Psoas muscle (tissue), 8 donors: ENCODE results near the gene UBE2N. TPM values are rescaled to one million over a fixed set of nuclear protein-coding genes. Genes with fewer than 3 reads are reported as not detected.
"Not testable (repeated sequence)": the region's sequence is repeated elsewhere in the genome, so short reads cannot be mapped to it uniquely, and the experiment has no call there.

ENCODE experiments used
- ATAC-seq, 4 donors: fragments of 200-7000 bp; cut with Tn5 transposase; one replicate each; pipeline ENCODE4 v1.9.1; 2020; ENCODE audit warnings: moderate library complexity in 3 of 4, mild to moderate bottlenecking in 2 of 4
- DNase-seq, 2 donors: peaks; one replicate each; pipeline ENCODE4 v3.0.0-alpha.2; 2020
- H3K27ac ChIP-seq: fragments of 200-600 bp; one replicate; pipeline ENCODE4 v1.8.0; 2022
- H3K27me3 ChIP-seq, 3 donors: fragments of 200-600 bp in 1 of 3; one replicate each; pipeline versions ENCODE4 v1.6.1 to v1.8.0; 2013 to 2022; ENCODE audit warnings: low read length in 2 of 3, mild to moderate bottlenecking in 2 of 3, moderate library complexity in 1 of 3; ENCODE audit not compliant: insufficient read depth in 3 of 3
- H3K36me3 ChIP-seq, 2 donors: fragments of 200-600 bp in 1 of 2; one replicate each; pipeline versions ENCODE4 v1.6.1 to v1.8.0; 2013 to 2022; ENCODE audit warnings: low read depth in 1 of 2, mild to moderate bottlenecking in 1 of 2, moderate library complexity in 1 of 2; ENCODE audit not compliant: insufficient read depth in 1 of 2
- H3K4me1 ChIP-seq: fragments of 200-600 bp; one replicate; pipeline ENCODE4 v1.8.0; 2022
- H3K4me3 ChIP-seq: fragments of 200-600 bp; one replicate; pipeline ENCODE4 v1.8.0; 2022; ENCODE audit warnings: mild to moderate bottlenecking
- H3K9me3 ChIP-seq: fragments of 200-600 bp; one replicate; pipeline ENCODE4 v1.8.0; 2022
- CTCF ChIP-seq: fragments of 200-600 bp; IDR thresholded peaks from one replicate; pipeline ENCODE4 v1.8.0; 2022; ENCODE audit warnings: antibody characterized with exemption
- WGBS, 3 donors: extraction: QIAGEN DNeasy Blood & Tissue Kit; methylation state at CpG; one replicate each; pipeline versions ENCODE4 v1.1.6 to v1.1.7; 2013; 5-methylcytosine and 5-hydroxymethylcytosine counted together
- intact Hi-C, 2 donors: fragments of 100-400 bp; cut with DNase I; formaldehyde crosslinking; loops; one replicate each; pipeline versions ENCODE4 v1.11.0 to v1.14.2; 2022
- polyA plus RNA-seq, 3 donors: library from polyadenylated mRNA; stranded (reverse); fragments of 200-250 nt; gene quantifications; one replicate each; pipeline ENCODE4 v1.2.3, GENCODE V29; 2013
- total RNA-seq, 4 donors: library from RNA; stranded (reverse); fragmentation: NEBNext Ultra II Directional in 2 of 4; extraction: Animal tissue kit (Norgen Biotek cat#: 25700) in 2 of 4; gene quantifications; one replicate each; pipeline versions ENCODE4 v1.2.1 to v1.2.4, GENCODE V29; 2021 to 2023
- donor health status: healthy with polysubstance abuse.
- donor health status: DM: no; HTN: no; CAD: no; lungs with moderate emphysema.
- donor health status: Bipolar disorder and iron deficiency.
- donor health status: healthy.
- donor health status: DM: yes; HTN: yes; CAD: no.
- donor health status: DM: no; HTN: no; CAD: no.
- donor health status: DM: no; HTN: no; CAD: no.
- donor health status: DM: yes; HTN: yes; CAD: no.

Gene UBE2N
- total and polyA plus RNA-seq, 7 donors, result 52.8 to 104 (median 81.6) TPM

GRCh38 chr12:93393425-93393824 lies 48.3 kb downstream of the UBE2N start:
- WGBS, 3 donors, result 66 to 79% (median 68%) methylated on average over 2 of the region's 2 CpGs
- Histone ChIP-seq H3K27ac (no peak overlapping the region), H3K36me3 (peaks cover 0 to 52% of the 10 kb centered on the region in 2 donors), H3K27me3 (no peaks in the 10 kb centered on the region), H3K4me1 (peaks cover 50% of the 10 kb centered on the region), H3K9me3 (no peaks in the 10 kb centered on the region), H3K4me3 (no peak overlapping the region)
- ATAC-seq (no peak), DNase-seq (no peak)
- intact Hi-C loops, result loop anchor here in 1 of 2 donors (10.0 kb wide), 1 partner anchor 369 kb away; no protein-coding TSS in a partner anchor
- no peak for TF ChIP-seq CTCF

- TF ChIP-seq CTCF, result no peak
- Histone ChIP-seq H3K27me3 (no peaks in the 10 kb centered on the region), H3K27ac (peak overlapping the region; percentile 55), H3K9me3 (no peaks in the 10 kb centered on the region), H3K36me3 (peaks cover 0 to 50% of the 10 kb centered on the region in 2 donors), H3K4me3 (no peak overlapping the region), H3K4me1 (peaks cover 64% of the 10 kb centered on the region)
- 48 to 83% (median 50%) methylated on average over 5 of the region's 5 CpGs for whole genome bisulfite sequencing, 3 donors
- no peak for DNase-seq
- ATAC-seq, result peak in 1 of 4 donors; percentile 29
- intact Hi-C loops, result loop anchor here in 1 of 2 donors (10.0 kb wide), 1 partner anchor 366 kb away; no protein-coding TSS in a partner anchor
Measured at GRCh38 chr12:93390549-93391297, 51.0 kb downstream of the UBE2N start.

- TF ChIP-seq CTCF, result no peak
- 48 to 65% (median 50%) methylated on average over 5 of the region's 5 CpGs for WGBS, 3 donors
- ATAC-seq (peak in 1 of 4 donors; percentile 37), DNase-seq (no peak)
- intact Hi-C loops, result loop anchor here in 1 of 2 donors (10.0 kb wide), 1 partner anchor 365 kb away; no protein-coding TSS in a partner anchor
- Histone ChIP-seq H3K4me3 (peak overlapping the region; percentile 4), H3K27ac (peak overlapping the region; percentile 55), H3K4me1 (peaks cover 71% of the 10 kb centered on the region), H3K9me3 (no peaks in the 10 kb centered on the region), H3K36me3 (peaks cover 0 to 49% of the 10 kb centered on the region in 2 donors), H3K27me3 (no peaks in the 10 kb centered on the region)
Measured at GRCh38 chr12:93390031-93390430, 51.7 kb downstream of the UBE2N start.

GRCh38 chr12:93387780-93388179 lies 54.0 kb downstream of the UBE2N start:
- Histone ChIP-seq H3K4me3 (no peak overlapping the region), H3K9me3 (no peaks in the 10 kb centered on the region), H3K27ac (peak overlapping the region; percentile 55), H3K27me3 (no peaks in the 10 kb centered on the region), H3K4me1 (peaks cover 83% of the 10 kb centered on the region), H3K36me3 (peaks cover 0 to 52% of the 10 kb centered on the region in 2 donors)
- intact Hi-C loops, result loop anchor here in 1 of 2 donors (10.0 kb wide), 1 partner anchor 253 kb away; no protein-coding TSS in a partner anchor
- peak; percentile 41 to 76 (median 56) for ATAC-seq
- no peak for TF ChIP-seq CTCF
- DNase-seq, result no peak
- 88 to 92% (median 89%) methylated on average over 2 of the region's 2 CpGs for WGBS, 3 donors

- peak overlapping the region; percentile 78 for H3K4me3 ChIP-seq
- H3K36me3 ChIP-seq, result peaks cover 0 to 36% of the 10 kb centered on the region in 2 donors
- WGBS, 3 donors, result 75 to 88% (median 81%) methylated on average over 5 of the region's 5 CpGs
- not testable (repeated sequence) for H3K27me3 ChIP-seq, DNase-seq, ATAC-seq, H3K9me3 ChIP-seq
- intact Hi-C loops, result loop anchor here (5.0 to 10.0 kb wide), 2 partner anchors 247 to 255 kb away; no protein-coding TSS in a partner anchor
- peaks cover 66% of the 10 kb centered on the region for H3K4me1 ChIP-seq
- H3K27ac ChIP-seq, result peak overlapping the region; percentile 92
Measured at GRCh38 chr12:93381976-93382437, 59.7 kb downstream of the UBE2N start.
